CD4-positive, alpha-beta T cell treated with Interleukin-12 subunit alpha and Interleukin-12 subunit beta, for 1 hour (primary cell): ENCODE data around the gene MAP2.
"Not testable (repeated sequence)": the region's sequence is repeated elsewhere in the genome, so short reads cannot be mapped to it uniquely, and the experiment has no call there.

ENCODE experiments used
- DNase-seq: peaks from one replicate; pipeline ENCODE4 v3.0.0-alpha.2; 2020

MAP2 gene

GRCh38 chr2:209476367-209477208 is 52.7 kb downstream of the MAP2 start:
- DNase-seq = no peak

GRCh38 chr2:209492296-209492695 is 68.4 kb downstream of the MAP2 start:
- DNase-seq = not testable (repeated sequence)

GRCh38 chr2:209495068-209495620 is 71.3 kb downstream of the MAP2 start:
- DNase-seq = not testable (repeated sequence)

- DNase-seq = no peak
Observed at GRCh38 chr2:209495855-209496585, 72.2 kb downstream of the MAP2 start.

- DNase-seq = no peak
Observed at GRCh38 chr2:209496586-209496982, 72.7 kb downstream of the MAP2 start.

- DNase-seq = no peak
Observed at GRCh38 chr2:209498614-209499013, 74.8 kb downstream of the MAP2 start.

- no peak for DNase-seq
Observed at GRCh38 chr2:209499069-209499468, 75.2 kb downstream of the MAP2 start.

- no peak for DNase-seq
Observed at GRCh38 chr2:209501579-209501978, 77.7 kb downstream of the MAP2 start.

- DNase-seq = no peak
Observed at GRCh38 chr2:209505410-209505809, 81.6 kb downstream of the MAP2 start.

GRCh38 chr2:209508255-209508654 is 84.4 kb downstream of the MAP2 start:
- no peak for DNase-seq

- no peak for DNase-seq
Observed at GRCh38 chr2:209511637-209512036, 87.8 kb downstream of the MAP2 start.

GRCh38 chr2:209512971-209513370 is 89.1 kb downstream of the MAP2 start:
- no peak for DNase-seq

GRCh38 chr2:209517436-209517835 is 93.6 kb downstream of the MAP2 start:
- no peak for DNase-seq

GRCh38 chr2:209519271-209519670 is 95.4 kb downstream of the MAP2 start:
- no peak for DNase-seq

GRCh38 chr2:209519906-209520305 is 96.1 kb downstream of the MAP2 start:
- no peak for DNase-seq

- DNase-seq = no peak
Observed at GRCh38 chr2:209523041-209523740, 99.3 kb downstream of the MAP2 start.

- no peak for DNase-seq
Observed at GRCh38 chr2:209523867-209524266, 100.0 kb downstream of the MAP2 start.

- DNase-seq = no peak
Observed at GRCh38 chr2:209525331-209525730, 101.5 kb downstream of the MAP2 start.

- no peak for DNase-seq
Observed at GRCh38 chr2:209525834-209526281, 102.0 kb downstream of the MAP2 start.

- no peak for DNase-seq
Observed at GRCh38 chr2:209526561-209526960, 102.7 kb downstream of the MAP2 start.

GRCh38 chr2:209529579-209529978 is 105.7 kb downstream of the MAP2 start:
- no peak for DNase-seq

GRCh38 chr2:209532321-209532720 is 108.5 kb downstream of the MAP2 start:
- DNase-seq = no peak

- no peak for DNase-seq
Observed at GRCh38 chr2:209533391-209533790, 109.5 kb downstream of the MAP2 start.
